Stimulated activated CD4-positive, alpha-beta T cell treated with anti-CD3 and anti-CD28 coated beads, TNF-alpha, amount 100 ng/mL, for 48 hours (primary cell): ENCODE measurements around the gene CNR2.
"Not testable (repeated sequence)": the region's sequence is repeated elsewhere in the genome, so short reads cannot be mapped to it uniquely, and the experiment has no call there.

ENCODE experiments used
- DNase-seq, 3 donors: peaks; one replicate each; pipeline ENCODE4 v3.0.0-alpha.2; 2020; ENCODE audit warnings: low read depth in 3 of 3

CNR2 gene

GRCh38 chr1:23885222-23885621, 27.9 kb downstream of the CNR2 start:
- no peak for DNase-seq

- DNase-seq, result no peak
These were observed 30.4 kb downstream of the CNR2 start for GRCh38 chr1:23882746-23883145.

GRCh38 chr1:23879809-23880208, 33.4 kb downstream of the CNR2 start:
- DNase-seq, result no peak

- no peak for DNase-seq
These were observed 34.5 kb downstream of the CNR2 start for GRCh38 chr1:23878668-23879067.

- DNase-seq, result no peak
These were observed 37.8 kb downstream of the CNR2 start for GRCh38 chr1:23875382-23875781.

GRCh38 chr1:23872421-23872820, 40.7 kb downstream of the CNR2 start:
- DNase-seq, result no peak

- DNase-seq, result no peak
These were observed 44.1 kb downstream of the CNR2 start for GRCh38 chr1:23869051-23869450.

- no peak for DNase-seq
These were observed 44.6 kb downstream of the CNR2 start for GRCh38 chr1:23868557-23869016.

- peak; percentile 84 to 91 (median 88) for DNase-seq
These were observed 45.1 kb downstream of the CNR2 start, which contains the start of gene FUCA1 for GRCh38 chr1:23867895-23868556. Gene FUCA1 (minus strand): TSS chr1:23868290. CDS start chr1:23868286, 4 bp downstream.

GRCh38 chr1:23867542-23867894, 45.6 kb downstream of the CNR2 start:
- no peak for DNase-seq

- no peak for DNase-seq
These were observed 47.6 kb downstream of the CNR2 start for GRCh38 chr1:23865543-23865930.

GRCh38 chr1:23864801-23865542, 48.2 kb downstream of the CNR2 start:
- DNase-seq, result no peak

GRCh38 chr1:23862640-23863039, 50.5 kb downstream of the CNR2 start:
- no peak for DNase-seq

- no peak for DNase-seq
These were observed 58.6 kb downstream of the CNR2 start for GRCh38 chr1:23854568-23854967.

- DNase-seq, result not testable (repeated sequence)
These were observed 60.0 kb downstream of the CNR2 start for GRCh38 chr1:23853124-23853523.

GRCh38 chr1:23851406-23851805, 61.8 kb downstream of the CNR2 start:
- DNase-seq, result not testable (repeated sequence)

GRCh38 chr1:23848673-23849616, 64.2 kb downstream of the CNR2 start:
- no peak for DNase-seq

- DNase-seq, result not testable (repeated sequence)
These were observed 65.6 kb downstream of the CNR2 start for GRCh38 chr1:23847482-23848095.

GRCh38 chr1:23845163-23845562, 68.0 kb downstream of the CNR2 start:
- no peak for DNase-seq

- no peak for DNase-seq
These were observed 69.5 kb downstream of the CNR2 start for GRCh38 chr1:23843644-23844043.

- peak; percentile 50 to 66 (median 51) for DNase-seq
These were observed 74.7 kb downstream of the CNR2 start for GRCh38 chr1:23838401-23838866.

GRCh38 chr1:23837908-23838307, 75.3 kb downstream of the CNR2 start:
- no peak for DNase-seq
